Sigmoid colon (tissue), 4 donors: ENCODE measurements around the gene TMEM176A.

Source experiments
- EP300 ChIP-seq, 4 donors: sonication (generic); formaldehyde crosslinking; IDR thresholded peaks; one replicate each; pipeline ENCODE4 v1.6.1; 2017; ENCODE audit warnings: antibody characterized with exemption in 4 of 4
- POLR2A ChIP-seq, 2 donors: fragments of 450-650 bp; IDR thresholded peaks; one replicate each; pipeline ENCODE4 v1.6.1; 2016; ENCODE audit warnings: antibody characterized with exemption in 2 of 2, mild to moderate bottlenecking in 2 of 2, moderate library complexity in 2 of 2
- TF ChIP-seq, protein P1 (sequence below), 4 experiments: fragments of 450-650 bp in 3 of 4; fragments of 200-600 bp in 1 of 4; IDR thresholded peaks; one replicate each; pipeline ENCODE4 v1.5.1; 2016 to 2019; ENCODE audit warnings: antibody characterized with exemption in 4 of 4, mild to moderate bottlenecking in 3 of 4, moderate library complexity in 2 of 4

DNA sequence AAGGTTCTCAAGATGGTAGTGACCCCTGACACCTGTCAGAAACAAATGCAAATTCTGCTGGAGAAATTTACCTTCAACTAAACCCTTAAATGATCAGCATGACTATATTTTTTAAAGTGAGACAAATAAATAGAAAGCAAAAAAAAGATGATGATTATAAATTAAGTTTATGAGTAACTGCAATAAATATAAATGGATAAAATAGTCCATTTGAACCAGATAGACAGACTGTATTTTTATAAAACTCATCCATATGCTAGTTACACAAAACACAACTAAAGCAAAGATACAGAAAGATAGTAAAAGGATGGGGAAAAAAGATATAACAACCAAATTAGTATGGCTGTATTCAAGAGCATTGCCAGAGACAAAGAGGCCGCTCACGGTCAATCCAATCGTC, 5.9 kb downstream of the TMEM176A start:
- TF ChIP-seq, protein P1, sequence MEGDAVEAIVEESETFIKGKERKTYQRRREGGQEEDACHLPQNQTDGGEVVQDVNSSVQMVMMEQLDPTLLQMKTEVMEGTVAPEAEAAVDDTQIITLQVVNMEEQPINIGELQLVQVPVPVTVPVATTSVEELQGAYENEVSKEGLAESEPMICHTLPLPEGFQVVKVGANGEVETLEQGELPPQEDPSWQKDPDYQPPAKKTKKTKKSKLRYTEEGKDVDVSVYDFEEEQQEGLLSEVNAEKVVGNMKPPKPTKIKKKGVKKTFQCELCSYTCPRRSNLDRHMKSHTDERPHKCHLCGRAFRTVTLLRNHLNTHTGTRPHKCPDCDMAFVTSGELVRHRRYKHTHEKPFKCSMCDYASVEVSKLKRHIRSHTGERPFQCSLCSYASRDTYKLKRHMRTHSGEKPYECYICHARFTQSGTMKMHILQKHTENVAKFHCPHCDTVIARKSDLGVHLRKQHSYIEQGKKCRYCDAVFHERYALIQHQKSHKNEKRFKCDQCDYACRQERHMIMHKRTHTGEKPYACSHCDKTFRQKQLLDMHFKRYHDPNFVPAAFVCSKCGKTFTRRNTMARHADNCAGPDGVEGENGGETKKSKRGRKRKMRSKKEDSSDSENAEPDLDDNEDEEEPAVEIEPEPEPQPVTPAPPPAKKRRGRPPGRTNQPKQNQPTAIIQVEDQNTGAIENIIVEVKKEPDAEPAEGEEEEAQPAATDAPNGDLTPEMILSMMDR (IDR thresholded peaks at IDR 0.05): no peak
- no peak for TF ChIP-seq EP300 (IDR thresholded peaks at IDR 0.05)
- TF ChIP-seq POLR2A (IDR thresholded peaks at IDR 0.05): no peak
